ENCODE measurements around the gene MAD2L2.

Gene MAD2L2

DNA sequence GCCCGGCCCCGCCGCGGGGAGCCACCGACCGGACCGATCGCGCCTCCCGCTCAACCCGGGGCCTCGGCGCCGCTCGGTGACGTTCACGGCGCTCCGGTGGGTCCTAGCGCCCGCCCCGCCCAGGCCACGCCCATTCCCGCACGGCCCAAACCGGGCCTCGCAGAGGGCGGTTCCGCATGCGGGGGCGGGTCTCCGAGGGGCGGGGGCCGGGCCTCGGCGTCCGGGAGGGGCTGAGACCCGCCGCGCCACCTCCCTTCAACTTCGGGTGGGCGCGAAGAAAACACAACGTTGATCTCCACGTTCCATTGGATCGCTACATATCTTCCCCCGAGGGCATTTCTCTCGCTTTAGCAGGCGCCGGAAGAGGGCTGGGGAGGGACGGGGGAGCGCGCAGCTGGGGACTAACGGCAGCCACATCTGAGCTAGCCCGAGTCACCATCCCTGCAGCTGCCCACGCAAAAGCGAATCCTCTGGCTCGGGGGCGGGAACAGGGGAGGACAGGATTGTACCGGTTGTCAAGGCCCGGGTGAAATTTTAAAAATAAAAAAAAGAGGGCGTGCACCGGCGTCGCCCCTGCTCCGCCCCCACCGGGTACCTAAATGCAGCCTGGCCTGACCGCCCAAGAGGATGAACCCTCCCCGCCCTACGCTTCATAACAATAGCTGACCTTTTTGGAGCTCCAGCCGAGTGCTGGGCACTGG, at the start of gene MAD2L2:
Gene MAD2L2 (minus strand): TSS at position 78 of the 701 bp plus-strand sequence. CDS start 547 bp downstream, outside the sequence.
- TF ChIP-seq, protein P1, sequence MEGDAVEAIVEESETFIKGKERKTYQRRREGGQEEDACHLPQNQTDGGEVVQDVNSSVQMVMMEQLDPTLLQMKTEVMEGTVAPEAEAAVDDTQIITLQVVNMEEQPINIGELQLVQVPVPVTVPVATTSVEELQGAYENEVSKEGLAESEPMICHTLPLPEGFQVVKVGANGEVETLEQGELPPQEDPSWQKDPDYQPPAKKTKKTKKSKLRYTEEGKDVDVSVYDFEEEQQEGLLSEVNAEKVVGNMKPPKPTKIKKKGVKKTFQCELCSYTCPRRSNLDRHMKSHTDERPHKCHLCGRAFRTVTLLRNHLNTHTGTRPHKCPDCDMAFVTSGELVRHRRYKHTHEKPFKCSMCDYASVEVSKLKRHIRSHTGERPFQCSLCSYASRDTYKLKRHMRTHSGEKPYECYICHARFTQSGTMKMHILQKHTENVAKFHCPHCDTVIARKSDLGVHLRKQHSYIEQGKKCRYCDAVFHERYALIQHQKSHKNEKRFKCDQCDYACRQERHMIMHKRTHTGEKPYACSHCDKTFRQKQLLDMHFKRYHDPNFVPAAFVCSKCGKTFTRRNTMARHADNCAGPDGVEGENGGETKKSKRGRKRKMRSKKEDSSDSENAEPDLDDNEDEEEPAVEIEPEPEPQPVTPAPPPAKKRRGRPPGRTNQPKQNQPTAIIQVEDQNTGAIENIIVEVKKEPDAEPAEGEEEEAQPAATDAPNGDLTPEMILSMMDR (IDR thresholded peaks at IDR 0.05), result no peak
- Histone ChIP-seq H3K27ac (peak within 1 kb of the TSS; percentile 69 to 82), H3K4me3 (peak within 1 kb of the TSS; percentile 77)
- DNase-seq (ENCODE audit: low spot score), result peak; percentile 88

DNA sequence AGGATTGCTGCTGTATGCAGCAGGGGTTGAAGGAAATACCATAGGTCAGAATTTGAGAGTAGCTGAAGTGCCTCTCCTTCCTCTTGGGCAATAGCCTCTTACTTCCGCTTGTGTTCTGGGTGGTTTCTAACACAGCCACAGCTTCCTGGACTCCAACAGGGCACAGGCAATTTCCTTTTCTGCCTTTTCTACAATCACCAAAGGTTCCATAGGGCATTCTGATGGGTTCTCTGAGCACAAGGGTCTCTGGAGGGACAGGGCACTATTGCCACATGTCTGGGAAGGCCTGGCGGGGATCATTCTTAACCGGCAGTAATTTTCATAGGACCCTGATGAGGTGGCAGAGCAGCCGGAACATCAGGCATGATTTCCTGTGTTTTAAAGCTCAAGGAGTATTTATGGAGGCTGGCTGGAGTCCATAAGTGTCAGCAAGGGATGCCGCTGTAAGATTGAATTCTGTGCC, 49.5 kb upstream of the MAD2L2 start:
- TF ChIP-seq, protein P1 (IDR thresholded peaks at IDR 0.05), result no peak
- Histone ChIP-seq H3K4me3 (no peak overlapping the region), H3K27ac (peak overlapping the region in 1 of 2 donors; percentile 71)
- DNase-seq (ENCODE audit: low spot score), result no peak

DNA sequence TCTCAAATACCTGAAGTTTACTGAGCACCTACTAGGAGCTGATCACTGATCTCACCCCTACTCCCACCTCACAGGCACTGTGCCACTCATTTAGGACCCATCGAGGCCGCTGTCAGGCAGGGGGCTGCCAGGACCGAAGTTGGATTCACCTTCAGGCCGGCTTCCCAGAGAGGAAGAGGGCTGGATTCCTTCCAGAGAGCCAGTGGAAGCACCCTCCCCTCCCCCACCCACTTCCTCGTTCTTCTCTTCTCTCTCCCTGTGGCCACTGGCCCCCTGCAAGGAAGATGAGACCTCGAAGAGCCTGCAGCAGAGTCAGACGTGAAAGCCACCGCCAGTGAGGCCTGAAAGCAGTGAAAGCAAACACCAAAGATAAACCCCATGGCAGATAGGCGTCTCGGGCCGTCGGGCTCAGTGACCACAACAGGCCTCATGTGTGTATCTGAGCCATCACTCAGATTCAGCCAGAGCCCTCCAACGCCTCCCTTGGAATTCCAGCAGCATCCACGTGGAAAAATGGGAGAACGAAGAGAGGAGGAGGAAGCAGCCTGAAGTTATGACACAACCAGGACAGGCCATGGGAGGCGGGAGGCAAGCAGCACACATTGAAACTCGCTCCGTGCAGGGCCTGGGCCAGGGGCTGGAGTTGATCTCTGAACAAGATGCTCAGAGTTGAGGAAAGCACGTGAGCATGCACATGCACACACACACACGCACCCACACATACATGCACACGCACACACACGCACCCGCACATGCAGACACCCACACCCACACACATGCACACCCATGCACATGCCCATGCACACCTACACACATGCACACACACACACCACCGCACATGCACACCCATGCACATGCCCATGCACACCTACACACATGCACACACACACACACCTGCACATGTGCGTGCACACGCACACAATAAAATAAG, 48.8 kb upstream of the MAD2L2 start:
- peak overlapping the region in 1 of 2 donors; percentile 71 for H3K27ac ChIP-seq
- H3K4me3 ChIP-seq, result no peak overlapping the region
- TF ChIP-seq, protein P1 (IDR thresholded peaks at IDR 0.05), result no peak
- no peak for DNase-seq (ENCODE audit: low spot score)

GRCh38 chr1:11729155-11729497, 48.2 kb upstream of the MAD2L2 start:
- Histone ChIP-seq H3K27ac (peak overlapping the region in 1 of 2 donors; percentile 71), H3K4me3 (no peak overlapping the region)
- no peak for DNase-seq (ENCODE audit: low spot score)
- TF ChIP-seq, protein P1 (IDR thresholded peaks at IDR 0.05), result no peak

- no peak overlapping the region for H3K27ac ChIP-seq
- TF ChIP-seq, protein P1 (IDR thresholded peaks at IDR 0.05), result no peak
- no peak for DNase-seq (ENCODE audit: low spot score)
- H3K4me3 ChIP-seq, result no peak overlapping the region
Measured at GRCh38 chr1:11728126-11728806, 47.3 kb upstream of the MAD2L2 start.

DNA sequence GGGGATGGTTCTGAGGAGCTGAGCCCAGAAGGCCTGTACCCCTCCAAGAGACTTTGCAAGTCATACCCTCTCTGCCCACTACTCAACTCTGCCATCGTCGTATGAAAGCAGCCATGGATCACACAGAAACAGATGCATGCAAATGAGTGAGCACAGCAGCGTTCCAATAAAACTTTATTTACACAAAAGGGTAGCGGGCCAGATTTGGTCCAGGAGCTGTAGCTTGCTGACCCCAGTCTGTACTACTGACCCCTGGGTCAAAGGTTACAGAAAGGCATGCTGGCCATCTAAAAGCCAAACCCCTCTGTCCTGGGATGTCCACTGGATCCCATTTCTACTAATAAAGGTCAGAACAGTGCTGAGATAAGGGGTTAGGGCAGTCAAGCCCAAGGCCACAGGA, 46.2 kb upstream of the MAD2L2 start:
- H3K27ac ChIP-seq, result no peak overlapping the region
- TF ChIP-seq, protein P1 (IDR thresholded peaks at IDR 0.05), result no peak
- H3K4me3 ChIP-seq, result no peak overlapping the region
- no peak for DNase-seq (ENCODE audit: low spot score)

All from coronary artery (tissue), 2 donors.